KMS-11 (cell line): ENCODE measurements around the gene TSPAN9.

Experiments
- H2AFZ ChIP-seq: fragments of 200-600 bp; sonication (generic); 2 replicates; pipeline ENCODE4 v1.6.1; 2016; ENCODE audit warnings: antibody characterized with exemption, mixed run types, low read depth
- H3K27ac ChIP-seq: fragments of 200-600 bp; sonication (generic); 2 replicates; pipeline ENCODE4 v1.6.1; 2016; ENCODE audit warnings: mild to moderate bottlenecking, mixed run types
- H3K27me3 ChIP-seq: fragments of 200-600 bp; sonication (generic); 2 replicates; pipeline ENCODE4 v1.6.1; 2017; ENCODE audit warnings: mild to moderate bottlenecking, low read depth, mixed run types, moderate library complexity; ENCODE audit not compliant: insufficient read depth
- H3K36me3 ChIP-seq: fragments of 200-600 bp; sonication (generic); 2 replicates; pipeline ENCODE4 v1.6.1; 2017; ENCODE audit warnings: mild to moderate bottlenecking, mixed run types; ENCODE audit not compliant: insufficient read depth
- H3K4me1 ChIP-seq: fragments of 200-600 bp; sonication (generic); 2 replicates; pipeline ENCODE4 v1.6.1; 2016; ENCODE audit warnings: mild to moderate bottlenecking, low read depth, mixed run types; ENCODE audit not compliant: poor library complexity, severe bottlenecking
- H3K4me2 ChIP-seq: fragments of 200-600 bp; sonication (generic); 2 replicates; pipeline ENCODE4 v1.7.0; 2016; ENCODE audit warnings: mild to moderate bottlenecking, mixed run types
- H3K4me3 ChIP-seq: fragments of 200-600 bp; sonication (generic); IDR thresholded peaks from 2 replicates; pipeline ENCODE4 v1.6.1; 2017; ENCODE audit warnings: low read depth, low read length, mixed read lengths; ENCODE audit not compliant: insufficient read depth
- H3K79me2 ChIP-seq: fragments of 200-600 bp; sonication (generic); 2 replicates; pipeline ENCODE4 v1.6.1; 2016; ENCODE audit warnings: low read depth, mixed run types; ENCODE audit not compliant: insufficient read depth
- H3K9ac ChIP-seq: fragments of 200-600 bp; sonication (generic); 2 replicates; pipeline ENCODE4 v1.6.1; 2016; ENCODE audit warnings: mild to moderate bottlenecking, mixed run types
- H4K20me1 ChIP-seq: fragments of 200-600 bp; sonication (generic); 2 replicates; pipeline ENCODE4 v1.6.1; 2016; ENCODE audit warnings: mild to moderate bottlenecking, mixed run types; ENCODE audit not compliant: insufficient read depth
- TF ChIP-seq, protein P1 (sequence below): fragments of 200-600 bp; sonication (generic); conservative IDR thresholded peaks from 2 replicates; pipeline ENCODE4 v1.6.1; 2017; ENCODE audit warnings: low read depth, mild to moderate bottlenecking, antibody characterized with exemption, low read length, moderate library complexity, mixed read lengths

Gene TSPAN9

DNA sequence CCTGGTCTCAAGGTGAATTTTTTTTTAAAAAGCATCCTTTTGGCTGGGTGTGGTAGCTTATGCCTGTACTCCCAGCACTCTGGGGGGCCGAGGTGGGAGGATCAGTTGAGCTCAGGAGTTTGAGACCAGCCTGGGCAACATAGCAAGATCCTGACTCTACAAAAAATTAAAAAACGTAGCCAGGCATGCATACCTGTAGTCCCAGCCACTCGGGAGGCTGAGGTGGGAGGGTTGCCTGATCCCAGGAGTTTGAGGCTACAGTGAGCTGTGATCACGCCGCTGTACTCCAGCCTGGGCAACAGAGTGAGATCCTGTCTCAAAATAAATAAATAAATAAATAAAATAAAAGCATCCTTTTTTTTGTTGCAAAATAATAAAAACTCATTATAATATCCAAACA is 12.4 kb downstream of the TSPAN9 start:
- no peak overlapping the region for H3K4me3 ChIP-seq
- no peak overlapping the region for H3K9ac ChIP-seq
- TF ChIP-seq, protein P1, sequence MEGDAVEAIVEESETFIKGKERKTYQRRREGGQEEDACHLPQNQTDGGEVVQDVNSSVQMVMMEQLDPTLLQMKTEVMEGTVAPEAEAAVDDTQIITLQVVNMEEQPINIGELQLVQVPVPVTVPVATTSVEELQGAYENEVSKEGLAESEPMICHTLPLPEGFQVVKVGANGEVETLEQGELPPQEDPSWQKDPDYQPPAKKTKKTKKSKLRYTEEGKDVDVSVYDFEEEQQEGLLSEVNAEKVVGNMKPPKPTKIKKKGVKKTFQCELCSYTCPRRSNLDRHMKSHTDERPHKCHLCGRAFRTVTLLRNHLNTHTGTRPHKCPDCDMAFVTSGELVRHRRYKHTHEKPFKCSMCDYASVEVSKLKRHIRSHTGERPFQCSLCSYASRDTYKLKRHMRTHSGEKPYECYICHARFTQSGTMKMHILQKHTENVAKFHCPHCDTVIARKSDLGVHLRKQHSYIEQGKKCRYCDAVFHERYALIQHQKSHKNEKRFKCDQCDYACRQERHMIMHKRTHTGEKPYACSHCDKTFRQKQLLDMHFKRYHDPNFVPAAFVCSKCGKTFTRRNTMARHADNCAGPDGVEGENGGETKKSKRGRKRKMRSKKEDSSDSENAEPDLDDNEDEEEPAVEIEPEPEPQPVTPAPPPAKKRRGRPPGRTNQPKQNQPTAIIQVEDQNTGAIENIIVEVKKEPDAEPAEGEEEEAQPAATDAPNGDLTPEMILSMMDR: no peak
- no peaks in the 10 kb centered on the region for H3K27me3 ChIP-seq
- no peaks in the 10 kb centered on the region for H3K79me2 ChIP-seq
- H3K4me2 ChIP-seq: no peak overlapping the region
- H2AFZ ChIP-seq: no peak overlapping the region
- no peaks in the 10 kb centered on the region for H4K20me1 ChIP-seq
- no peaks in the 10 kb centered on the region for H3K36me3 ChIP-seq
- no peaks in the 10 kb centered on the region for H3K4me1 ChIP-seq
- no peak overlapping the region for H3K27ac ChIP-seq

DNA sequence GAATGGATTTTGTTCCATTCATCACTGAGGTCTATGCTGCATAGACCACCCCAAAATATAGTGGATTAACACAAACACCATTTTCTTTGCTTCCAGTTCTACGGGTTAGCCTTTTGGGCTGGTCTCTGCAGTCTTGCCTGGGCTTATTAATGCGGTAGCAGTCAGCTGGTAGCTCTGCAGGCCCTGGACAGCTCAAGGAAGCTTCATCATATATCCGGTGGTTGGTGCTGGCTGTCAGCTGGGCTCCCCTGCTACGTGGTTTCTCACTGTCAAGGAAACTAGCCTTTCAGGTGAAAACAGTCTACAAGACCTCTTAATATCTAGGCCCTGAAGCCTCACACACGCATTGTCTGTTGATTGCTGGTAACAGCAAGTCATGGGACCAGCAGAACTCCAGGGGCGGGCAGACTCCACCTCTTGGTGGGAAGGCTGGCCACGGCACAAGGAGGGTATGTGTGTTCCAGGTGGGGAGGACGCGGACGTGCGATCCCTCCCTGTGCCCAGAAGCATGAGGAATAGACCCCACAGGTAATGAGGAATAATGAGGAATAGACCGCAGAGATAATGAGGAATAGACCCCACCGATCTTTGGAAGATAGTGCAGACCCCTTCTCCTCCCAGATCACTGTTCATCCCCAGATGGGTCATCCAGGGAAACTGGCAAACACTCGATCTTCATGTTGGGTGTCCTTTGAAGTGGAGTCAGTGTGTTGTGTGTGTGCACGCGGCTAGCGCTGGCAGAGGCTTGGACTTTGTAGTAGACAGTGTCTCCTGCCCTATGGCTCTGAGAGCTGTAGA is 13.3 kb downstream of the TSPAN9 start:
- H3K9ac ChIP-seq: no peak overlapping the region
- H3K4me1 ChIP-seq: no peaks in the 10 kb centered on the region
- H3K4me3 ChIP-seq: no peak overlapping the region
- no peaks in the 10 kb centered on the region for H4K20me1 ChIP-seq
- H3K79me2 ChIP-seq: no peaks in the 10 kb centered on the region
- TF ChIP-seq, protein P1: no peak
- H3K36me3 ChIP-seq: no peaks in the 10 kb centered on the region
- no peak overlapping the region for H2AFZ ChIP-seq
- no peak overlapping the region for H3K4me2 ChIP-seq
- H3K27me3 ChIP-seq: no peaks in the 10 kb centered on the region
- H3K27ac ChIP-seq: no peak overlapping the region

DNA sequence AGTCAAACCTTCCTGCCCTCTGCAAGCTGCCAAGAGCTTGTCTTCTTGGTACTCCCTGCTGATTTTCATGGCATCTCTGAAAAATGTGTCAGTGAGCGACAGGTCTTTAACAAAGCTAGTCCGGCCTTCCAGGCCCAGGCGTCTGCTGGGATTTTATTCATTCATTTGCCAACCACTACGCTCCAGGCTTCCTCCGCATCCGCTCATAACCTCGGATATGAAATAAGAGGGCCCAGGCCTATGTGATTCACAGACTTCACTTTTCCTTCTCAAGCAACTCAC is 13.8 kb downstream of the TSPAN9 start:
- Histone ChIP-seq H2AFZ (no peak overlapping the region), H3K4me3 (no peak overlapping the region), H4K20me1 (no peaks in the 10 kb centered on the region), H3K27me3 (no peaks in the 10 kb centered on the region), H3K4me2 (no peak overlapping the region), H3K79me2 (no peaks in the 10 kb centered on the region), H3K36me3 (no peaks in the 10 kb centered on the region), H3K4me1 (no peaks in the 10 kb centered on the region), H3K9ac (no peak overlapping the region), H3K27ac (no peak overlapping the region)
- TF ChIP-seq, protein P1: no peak

DNA sequence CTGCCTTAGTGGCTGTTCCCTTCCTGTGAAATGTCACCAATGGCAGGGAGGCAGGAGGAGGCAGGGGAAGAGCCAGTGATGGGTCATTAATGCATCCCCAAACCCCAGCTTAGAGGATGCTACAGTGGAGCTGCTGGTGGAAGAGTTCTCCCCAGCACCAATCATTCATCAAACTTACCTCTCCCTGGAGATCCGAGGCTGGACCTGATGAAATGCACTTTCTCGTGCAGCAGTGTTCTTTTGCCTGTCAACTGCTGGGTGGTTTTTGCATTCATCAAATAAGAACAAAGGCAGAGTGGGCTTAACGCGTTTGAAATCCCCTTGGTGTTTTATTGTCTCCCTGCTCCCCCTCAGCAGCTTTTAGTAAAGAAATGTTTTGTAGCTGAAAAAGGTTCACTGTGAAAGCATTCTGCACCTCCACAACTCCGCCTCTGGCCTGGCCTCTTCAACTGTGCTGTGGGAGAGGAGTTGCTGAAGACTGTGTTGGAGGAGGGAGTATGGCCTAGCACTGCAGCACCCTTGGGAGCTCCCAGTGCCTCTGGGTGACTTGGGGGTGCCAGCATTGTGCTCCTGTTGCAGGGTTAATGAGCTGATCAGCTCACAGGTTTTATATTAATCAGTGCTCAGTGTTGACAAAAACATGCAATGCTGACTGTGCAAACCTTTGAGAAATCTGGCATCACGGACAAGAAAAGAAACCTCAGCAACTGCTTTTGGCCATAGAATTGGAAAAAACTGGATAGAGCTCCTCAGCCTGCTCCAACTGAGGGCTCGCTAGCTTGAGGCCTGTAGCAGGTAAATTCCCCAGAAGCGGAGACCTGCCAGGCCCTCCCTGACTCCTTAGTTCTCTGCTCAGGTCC is 14.4 kb downstream of the TSPAN9 start:
- no peaks in the 10 kb centered on the region for H3K27me3 ChIP-seq
- TF ChIP-seq, protein P1: no peak

More for the DNA sequence above, 14.4 kb downstream of the TSPAN9 start:
- Histone ChIP-seq H3K9ac (no peak overlapping the region), H3K4me3 (no peak overlapping the region), H3K4me1 (no peaks in the 10 kb centered on the region), H3K36me3 (no peaks in the 10 kb centered on the region), H3K79me2 (no peaks in the 10 kb centered on the region), H3K27ac (no peak overlapping the region), H4K20me1 (no peaks in the 10 kb centered on the region), H2AFZ (no peak overlapping the region), H3K4me2 (no peak overlapping the region)
